Esophagus mucosa (tissue), 1 donor: ENCODE measurements around the gene RNASE2. TPM values are rescaled to one million over a fixed set of nuclear protein-coding genes. Genes with fewer than 3 reads are reported as not detected.
"Not testable (repeated sequence)": the region's sequence is repeated elsewhere in the genome, so short reads cannot be mapped to it uniquely, and the experiment has no call there.

Source experiments
- ATAC-seq: fragments of 200-7000 bp; cut with Tn5 transposase; one replicate; pipeline ENCODE4 v1.9.1; 2020
- total RNA-seq: library from RNA; stranded (reverse); gene quantifications from one replicate; pipeline ENCODE4 v1.2.4, GENCODE V29; 2023
- donor health status: DM: yes; HTN: yes; CAD: no.

Gene RNASE2
- total RNA-seq, 1 donor from 2014 or later: not detected

- no peak for ATAC-seq
These were observed 27.5 kb downstream of the RNASE2 start for GRCh38 chr14:20982646-20983369.

DNA sequence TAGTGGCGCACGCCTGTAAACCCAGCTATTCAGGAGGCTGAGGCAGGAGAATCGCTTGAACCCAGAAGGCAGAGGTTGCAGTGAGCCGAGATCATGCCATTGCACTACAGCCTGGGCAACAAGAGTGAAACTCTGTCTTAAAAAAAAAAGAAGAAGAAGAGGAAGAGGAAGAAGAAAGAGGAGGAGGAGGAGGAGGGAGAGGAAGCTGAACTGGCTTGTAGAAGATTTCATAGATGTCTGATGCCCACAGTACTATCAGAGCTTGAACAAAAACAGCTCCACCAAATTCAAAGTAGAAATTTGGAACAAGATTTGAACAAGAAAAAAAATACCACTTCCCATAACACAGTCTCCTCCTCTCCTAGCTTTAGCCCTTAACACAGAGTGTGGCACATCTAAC lies 30.4 kb downstream of the RNASE2 start:
- ATAC-seq: not testable (repeated sequence)

DNA sequence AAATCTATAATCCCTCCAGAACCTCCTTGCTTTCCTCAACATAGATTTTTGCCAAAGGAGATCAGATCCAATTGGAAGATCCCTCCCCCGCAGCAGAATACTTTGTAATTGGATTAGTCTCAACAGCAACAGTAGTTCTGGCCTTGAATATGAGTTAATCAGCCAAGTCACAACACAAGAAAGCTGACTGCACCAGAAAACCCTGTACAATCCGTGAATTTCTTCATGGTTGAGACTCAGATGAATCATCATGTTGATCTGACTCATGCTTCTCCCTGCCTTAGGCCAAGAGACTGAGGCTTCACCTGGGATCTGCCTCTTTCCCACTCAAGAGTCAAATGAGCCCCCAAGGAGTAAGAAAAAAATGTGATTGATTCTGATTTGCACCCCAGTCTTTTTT lies 31.5 kb downstream of the RNASE2 start:
- peak; percentile 83 for ATAC-seq

- ATAC-seq: no peak
These were observed 33.6 kb downstream of the RNASE2 start for GRCh38 chr14:20988717-20989470.

DNA sequence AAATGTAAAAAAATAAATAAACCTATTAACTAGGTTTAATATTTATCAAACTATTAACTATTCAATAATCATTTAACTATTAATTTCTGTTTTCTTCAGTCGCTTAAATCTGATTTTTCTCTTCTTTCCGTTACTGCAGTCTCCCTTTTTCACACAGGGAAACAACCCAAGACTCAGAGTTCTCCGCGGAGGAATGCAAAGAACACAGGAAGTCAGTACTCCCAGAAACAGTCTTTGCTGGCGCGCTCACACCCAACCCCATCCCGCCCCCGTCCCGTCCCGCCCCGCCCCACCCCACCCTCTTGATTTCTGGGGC lies 34.1 kb downstream of the RNASE2 start:
- ATAC-seq: no peak

- ATAC-seq: peak; percentile 86
These were observed 34.7 kb downstream of the RNASE2 start, which contains the start of gene METTL17 for GRCh38 chr14:20989787-20990600. TSS of gene METTL17 (plus strand) at chr14:20989980. CDS start at chr14:20990003, 23 bp downstream.

DNA sequence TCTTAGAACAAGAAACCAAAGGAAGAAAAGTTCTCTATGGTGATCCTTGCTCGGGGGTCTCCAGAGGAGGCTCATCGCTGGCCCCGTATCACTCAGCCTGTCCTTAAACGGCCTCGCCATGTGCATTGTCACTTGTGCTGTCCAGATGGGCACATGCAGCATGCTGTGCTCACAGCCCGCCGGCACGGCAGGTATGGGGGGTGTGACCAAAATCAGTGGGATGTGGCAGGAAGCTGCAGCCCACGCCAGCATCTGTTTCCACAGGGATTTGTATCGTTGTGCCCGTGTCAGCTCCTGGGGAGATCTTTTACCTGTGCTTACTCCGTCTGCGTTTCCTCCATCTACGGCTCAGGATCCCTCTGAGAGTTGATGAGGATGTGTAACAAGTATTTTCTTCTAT lies 41.2 kb downstream of the RNASE2 start:
- no peak for ATAC-seq

GRCh38 chr14:20997115-20997514 lies 41.8 kb downstream of the RNASE2 start:
- peak; percentile 24 for ATAC-seq

DNA sequence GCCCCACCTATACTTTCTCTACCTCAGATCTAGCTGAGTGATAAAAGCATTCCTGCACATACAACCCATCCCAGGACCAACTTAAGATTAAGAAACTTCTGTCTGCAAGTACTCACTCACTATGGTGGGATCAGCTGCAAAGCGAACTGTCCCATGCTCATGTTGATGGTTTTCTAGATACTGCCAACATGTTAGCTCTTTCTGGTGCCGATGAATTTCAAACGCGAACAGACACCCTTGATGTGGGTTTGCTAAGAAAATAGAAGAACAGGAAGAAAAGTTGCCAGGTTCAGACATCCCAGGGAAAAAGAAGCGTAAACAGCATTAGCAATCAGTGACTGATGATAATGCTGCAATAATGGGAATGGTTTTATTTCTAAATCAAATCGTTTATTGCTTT lies 42.3 kb downstream of the RNASE2 start:
- ATAC-seq: no peak

GRCh38 chr14:20998139-20998538 lies 42.9 kb downstream of the RNASE2 start:
- ATAC-seq: peak; percentile 58

DNA sequence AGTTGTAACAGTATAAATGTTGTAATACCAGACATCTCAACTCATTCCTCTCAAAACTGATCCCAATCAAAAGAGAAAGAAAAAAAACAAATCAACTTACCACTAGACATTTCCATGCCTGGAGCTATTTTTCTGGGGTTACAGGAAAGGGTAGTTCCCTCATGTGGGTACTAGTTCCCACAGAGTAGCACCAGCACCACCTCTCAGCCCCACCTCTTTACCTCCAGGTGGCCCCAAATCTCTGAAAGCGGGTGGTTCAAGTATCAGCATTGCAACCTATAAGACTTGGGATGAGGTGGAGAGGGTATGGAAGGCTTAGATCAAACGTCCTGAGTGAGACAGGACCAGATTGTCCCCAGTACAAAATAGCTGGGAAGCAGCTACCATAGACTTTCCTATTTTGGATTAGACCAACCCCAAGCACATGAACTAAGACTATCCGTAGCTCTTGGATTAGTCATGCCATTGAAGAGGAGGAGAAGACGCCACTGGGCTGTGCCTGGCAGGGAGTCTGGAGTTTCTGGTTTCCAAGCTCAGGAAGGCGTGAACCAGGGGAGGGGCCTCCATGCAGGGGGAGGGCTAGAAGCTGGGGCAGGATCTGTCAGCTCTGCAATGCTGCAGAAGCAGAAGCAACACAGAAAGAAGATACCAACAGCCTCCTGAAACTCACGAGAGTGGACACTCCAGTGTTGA lies 43.5 kb downstream of the RNASE2 start, which contains the start of gene SLC39A2:
Gene SLC39A2 (plus strand): TSS at position 620 of the 693 bp plus-strand sequence. CDS start 154 bp downstream, outside the sequence.
- peak; percentile 95 for ATAC-seq

DNA sequence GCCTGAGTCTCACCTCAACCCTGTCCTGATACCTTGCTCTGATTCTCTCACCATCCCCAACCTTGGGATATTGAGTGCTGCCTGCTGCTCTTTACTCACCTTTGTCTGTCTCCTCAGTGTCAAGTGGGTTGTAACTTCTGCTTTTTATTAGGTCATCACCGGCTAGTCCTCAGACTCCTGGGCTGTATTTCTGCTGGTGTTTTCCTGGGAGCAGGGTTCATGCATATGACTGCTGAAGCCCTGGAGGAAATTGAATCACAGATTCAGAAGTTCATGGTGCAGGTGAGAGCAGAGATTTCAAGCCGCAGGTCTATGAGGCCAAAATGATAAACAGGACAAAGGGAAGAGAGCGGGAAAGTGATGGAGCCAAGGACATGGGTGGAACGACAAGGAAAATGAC lies 44.3 kb downstream of the RNASE2 start:
- no peak for ATAC-seq

DNA sequence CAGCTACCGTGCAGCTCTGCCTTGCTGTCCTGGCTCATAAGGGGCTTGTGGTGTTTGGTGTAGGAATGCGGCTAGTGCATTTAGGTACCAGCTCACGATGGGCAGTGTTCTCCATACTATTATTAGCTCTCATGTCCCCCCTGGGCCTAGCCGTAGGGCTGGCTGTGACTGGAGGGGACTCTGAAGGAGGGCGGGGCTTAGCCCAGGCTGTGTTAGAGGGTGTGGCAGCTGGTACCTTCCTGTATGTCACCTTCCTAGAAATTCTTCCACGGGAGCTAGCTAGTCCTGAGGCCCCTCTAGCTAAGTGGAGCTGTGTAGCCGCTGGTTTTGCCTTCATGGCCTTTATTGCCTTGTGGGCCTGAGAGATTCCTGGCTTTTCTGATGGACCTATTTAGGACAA lies 45.9 kb downstream of the RNASE2 start:
- ATAC-seq: no peak

DNA sequence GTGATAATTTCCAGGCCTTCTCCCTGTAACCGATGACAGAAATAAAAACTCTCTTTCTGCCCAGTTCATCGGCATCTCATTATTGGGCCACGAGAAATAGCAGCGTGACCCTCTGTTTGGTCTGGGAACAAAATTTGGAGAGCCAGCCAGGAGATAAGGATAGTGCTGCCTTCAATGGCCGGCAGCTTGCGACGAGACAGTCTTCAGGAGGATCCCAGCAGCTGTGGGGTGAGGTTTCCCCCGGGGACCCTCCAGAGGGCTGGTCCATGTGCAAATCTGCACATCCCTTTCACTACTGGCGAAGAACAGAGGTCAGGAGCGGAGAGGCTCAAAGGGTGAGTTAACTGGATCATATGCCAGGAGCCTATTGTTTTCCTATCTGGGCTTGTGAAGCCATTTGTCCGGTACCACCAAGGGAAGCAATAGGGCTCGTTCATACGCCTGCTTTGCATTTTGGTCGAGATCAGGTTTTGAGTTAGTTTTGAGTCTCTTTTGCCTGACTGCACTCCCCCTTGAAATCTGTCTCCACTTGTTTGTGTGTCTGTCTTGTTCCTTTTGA lies 48.6 kb downstream of the RNASE2 start:
- no peak for ATAC-seq

Other genes with a start within 250 kb of the RNASE2 start
- not detected for gene EDDM3A, start 209.6 kb upstream of the RNASE2 start, total RNA-seq
- not detected for gene EDDM3B, start 187.1 kb upstream of the RNASE2 start, total RNA-seq
- 0.40 TPM for gene RNASE6, start 174.2 kb upstream of the RNASE2 start, total RNA-seq
- 8.6 TPM for gene RNASE1, start 152.6 kb upstream of the RNASE2 start, total RNA-seq
- gene RNASE3, start 64.1 kb upstream of the RNASE2 start, total RNA-seq: not detected
- 37.8 TPM for gene METTL17, start 34.5 kb downstream of the RNASE2 start, total RNA-seq
- 15.7 TPM for gene SLC39A2, start 43.8 kb downstream of the RNASE2 start, total RNA-seq
- gene NDRG2, start 69.6 kb downstream of the RNASE2 start, total RNA-seq: 54.7 TPM
- not detected for gene TPPP2, start 74.7 kb downstream of the RNASE2 start, total RNA-seq
- not detected for gene RNASE13, start 79.3 kb downstream of the RNASE2 start, total RNA-seq
- 2.7 TPM for gene RNASE7, start 86.9 kb downstream of the RNASE2 start, total RNA-seq
- gene RNASE8, start 102.3 kb downstream of the RNASE2 start, total RNA-seq: not detected
- gene ARHGEF40, start 114.8 kb downstream of the RNASE2 start, total RNA-seq: 2.3 TPM
- 40.4 TPM for gene ZNF219, start 143.2 kb downstream of the RNASE2 start, total RNA-seq
- 1.6 TPM for gene TMEM253, start 145.6 kb downstream of the RNASE2 start, total RNA-seq
- gene OR5AU1, start 200.6 kb downstream of the RNASE2 start, total RNA-seq: not detected